GM19468 (cell line): ENCODE results near the gene KAZN.
"Not testable (repeated sequence)": the region's sequence is repeated elsewhere in the genome, so short reads cannot be mapped to it uniquely, and the experiment has no call there.

ENCODE experiments used
- ATAC-seq: cut with Tn5 transposase; IDR thresholded peaks from one replicate; pipeline ENCODE4 v1.9.1; 2021; ENCODE audit warnings: mild to moderate bottlenecking, moderate library complexity, moderate number of reproducible peaks; ENCODE audit not compliant: unreplicated experiment; ENCODE audit errors: extremely low read depth

The KAZN gene

GRCh38 chr1:14957375-14958098 is 359.1 kb downstream of the KAZN start:
- ATAC-seq, result no peak

- no peak for ATAC-seq
These were observed 360.0 kb downstream of the KAZN start for GRCh38 chr1:14958249-14959058.

GRCh38 chr1:14959059-14959694 is 360.7 kb downstream of the KAZN start:
- ATAC-seq, result no peak

GRCh38 chr1:14961661-14962267 is 363.3 kb downstream of the KAZN start:
- no peak for ATAC-seq

GRCh38 chr1:14962407-14962806 is 363.9 kb downstream of the KAZN start:
- ATAC-seq, result no peak

- not testable (repeated sequence) for ATAC-seq
These were observed 365.6 kb downstream of the KAZN start for GRCh38 chr1:14963791-14964710.

- ATAC-seq, result no peak
These were observed 366.2 kb downstream of the KAZN start for GRCh38 chr1:14964711-14965055.

- no peak for ATAC-seq
These were observed 369.9 kb downstream of the KAZN start for GRCh38 chr1:14968251-14968851.

GRCh38 chr1:14969006-14969405 is 370.5 kb downstream of the KAZN start:
- ATAC-seq, result no peak

GRCh38 chr1:14970115-14970798 is 371.8 kb downstream of the KAZN start:
- ATAC-seq, result no peak

- ATAC-seq, result no peak
These were observed 372.3 kb downstream of the KAZN start for GRCh38 chr1:14970799-14971141.

GRCh38 chr1:14971221-14971620 is 372.7 kb downstream of the KAZN start:
- ATAC-seq, result no peak

GRCh38 chr1:14972107-14972506 is 373.6 kb downstream of the KAZN start:
- ATAC-seq, result no peak

GRCh38 chr1:14973773-14974172 is 375.3 kb downstream of the KAZN start:
- no peak for ATAC-seq

GRCh38 chr1:14974361-14974760 is 375.9 kb downstream of the KAZN start:
- ATAC-seq, result no peak

GRCh38 chr1:14975119-14975518 is 376.6 kb downstream of the KAZN start:
- ATAC-seq, result no peak

GRCh38 chr1:14976256-14976655 is 377.8 kb downstream of the KAZN start:
- no peak for ATAC-seq

- no peak for ATAC-seq
These were observed 378.9 kb downstream of the KAZN start for GRCh38 chr1:14977338-14977931.
